GM21423 (cell line): Measurements from ENCODE around the gene CNNM3.
A peak's percentile ranks its signal among the peaks of the same experiment; 100 is the strongest.
"Not testable (repeated sequence)": the region's sequence is repeated elsewhere in the genome, so short reads cannot be mapped to it uniquely, and the experiment has no call there.

Experiments
- ATAC-seq: cut with Tn5 transposase; IDR thresholded peaks from one replicate; pipeline ENCODE4 v1.9.1; 2021; ENCODE audit warnings: mild to moderate bottlenecking, moderate library complexity; ENCODE audit not compliant: unreplicated experiment

CNNM3 gene

DNA sequence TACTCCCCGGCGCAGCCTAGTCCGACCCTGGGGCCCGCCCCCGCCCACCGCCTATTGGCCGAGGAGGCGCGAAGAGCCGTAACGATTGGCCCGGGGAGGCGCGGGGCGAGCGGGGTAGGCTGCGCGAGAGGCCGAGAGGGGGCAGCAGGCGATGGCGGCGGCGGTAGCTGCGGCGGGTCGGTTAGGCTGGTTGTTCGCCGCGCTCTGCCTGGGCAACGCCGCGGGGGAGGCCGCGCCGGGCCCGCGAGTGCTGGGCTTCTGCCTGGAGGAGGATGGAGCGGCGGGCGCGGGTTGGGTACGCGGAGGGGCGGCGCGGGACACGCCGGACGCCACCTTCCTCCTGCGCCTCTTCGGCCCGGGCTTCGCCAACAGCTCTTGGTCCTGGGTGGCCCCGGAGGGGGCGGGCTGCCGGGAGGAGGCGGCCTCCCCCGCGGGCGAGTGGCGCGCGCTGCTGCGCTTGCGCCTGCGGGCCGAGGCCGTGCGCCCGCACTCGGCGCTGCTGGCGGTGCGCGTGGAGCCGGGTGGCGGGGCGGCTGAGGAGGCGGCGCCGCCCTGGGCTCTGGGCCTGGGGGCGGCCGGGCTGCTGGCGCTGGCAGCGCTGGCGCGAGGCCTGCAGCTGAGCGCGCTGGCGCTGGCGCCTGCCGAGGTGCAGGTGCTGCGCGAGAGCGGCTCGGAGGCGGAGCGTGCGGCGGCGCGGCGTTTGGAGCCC lies at the start of gene CNNM3:
Gene CNNM3, plus strand, starts transcription at position 142 of the 709 bp plus-strand sequence. Its CDS starts 10 bp downstream, at position 152.
- ATAC-seq, result peak; percentile 86

DNA sequence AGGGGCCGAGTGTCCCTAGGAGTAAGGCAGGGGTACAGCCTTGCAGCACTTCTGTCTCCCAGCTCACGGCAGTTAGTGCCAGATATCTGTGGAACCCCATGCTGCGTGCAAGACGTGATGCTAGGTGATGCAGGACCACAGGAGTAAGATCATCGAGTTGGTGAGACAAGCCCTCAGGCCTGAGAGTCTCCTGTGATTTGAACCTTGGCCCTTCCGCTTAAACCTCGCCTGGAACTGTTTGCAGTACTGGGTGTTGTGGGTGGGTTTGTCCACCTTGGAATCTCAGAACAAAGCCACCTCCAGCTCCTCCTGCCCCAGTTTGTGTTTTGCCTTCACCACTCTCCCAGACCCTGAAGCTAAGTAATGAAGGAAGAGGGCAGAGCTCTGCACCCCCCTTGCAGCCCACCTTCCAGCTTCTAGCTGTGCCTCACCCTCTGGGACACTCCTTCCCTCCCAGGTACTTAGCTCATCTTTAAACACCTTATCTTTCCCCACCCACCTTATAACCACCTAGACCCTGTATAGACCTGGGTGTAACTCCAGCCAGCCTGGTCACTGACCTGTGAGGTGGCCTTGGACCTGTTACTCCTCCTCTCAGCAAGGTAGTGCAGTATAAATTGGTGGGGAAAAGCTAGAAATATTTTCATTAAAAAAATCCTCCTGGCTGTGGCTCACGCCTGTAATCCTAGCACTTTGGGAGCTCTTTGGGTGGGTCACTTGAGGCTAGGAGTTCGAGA lies 48.8 kb upstream of the CNNM3 start:
- ATAC-seq, result no peak

DNA sequence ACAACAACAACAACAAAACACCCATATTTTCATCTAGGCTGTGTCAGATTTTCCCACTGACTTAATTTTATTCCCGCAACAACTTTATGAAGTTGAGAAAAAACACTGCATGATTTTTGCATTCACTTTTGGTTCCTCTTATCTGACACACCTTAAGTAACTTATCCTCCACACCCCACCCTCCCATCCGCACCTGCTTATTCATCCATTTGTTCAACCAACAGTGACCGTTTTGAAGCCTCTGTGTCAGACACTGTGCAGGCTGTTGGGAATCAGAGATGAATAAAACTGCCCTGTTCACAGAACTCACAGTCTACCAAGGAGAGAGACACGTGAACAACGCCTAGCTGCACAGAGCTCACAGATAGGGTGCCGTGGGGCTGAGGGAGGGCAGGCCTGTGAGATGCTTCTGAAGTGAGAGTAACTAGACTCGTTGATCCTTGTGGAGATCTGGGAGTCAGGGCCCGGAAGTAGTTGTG lies 47.9 kb upstream of the CNNM3 start:
- no peak for ATAC-seq

DNA sequence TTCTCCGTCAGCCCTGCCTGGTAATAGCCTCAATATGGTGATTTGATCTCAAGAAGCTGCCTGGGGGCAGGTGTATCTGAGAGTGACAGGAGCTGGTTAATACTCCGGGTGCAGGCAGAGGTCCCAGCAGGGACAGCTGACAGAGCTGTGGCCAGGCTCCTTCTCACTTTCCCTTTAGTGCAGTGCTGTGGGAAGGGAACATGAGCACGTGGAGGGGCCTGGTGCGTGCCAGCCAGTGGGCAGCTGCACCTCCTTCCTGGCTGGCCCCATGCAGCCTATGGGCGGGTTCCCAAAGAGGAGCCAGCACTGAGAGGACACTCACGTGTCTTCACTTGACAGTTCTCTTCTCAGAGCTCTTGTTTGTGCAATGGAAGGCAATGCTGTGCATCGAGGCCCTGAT lies 46.3 kb upstream of the CNNM3 start:
- no peak for ATAC-seq

DNA sequence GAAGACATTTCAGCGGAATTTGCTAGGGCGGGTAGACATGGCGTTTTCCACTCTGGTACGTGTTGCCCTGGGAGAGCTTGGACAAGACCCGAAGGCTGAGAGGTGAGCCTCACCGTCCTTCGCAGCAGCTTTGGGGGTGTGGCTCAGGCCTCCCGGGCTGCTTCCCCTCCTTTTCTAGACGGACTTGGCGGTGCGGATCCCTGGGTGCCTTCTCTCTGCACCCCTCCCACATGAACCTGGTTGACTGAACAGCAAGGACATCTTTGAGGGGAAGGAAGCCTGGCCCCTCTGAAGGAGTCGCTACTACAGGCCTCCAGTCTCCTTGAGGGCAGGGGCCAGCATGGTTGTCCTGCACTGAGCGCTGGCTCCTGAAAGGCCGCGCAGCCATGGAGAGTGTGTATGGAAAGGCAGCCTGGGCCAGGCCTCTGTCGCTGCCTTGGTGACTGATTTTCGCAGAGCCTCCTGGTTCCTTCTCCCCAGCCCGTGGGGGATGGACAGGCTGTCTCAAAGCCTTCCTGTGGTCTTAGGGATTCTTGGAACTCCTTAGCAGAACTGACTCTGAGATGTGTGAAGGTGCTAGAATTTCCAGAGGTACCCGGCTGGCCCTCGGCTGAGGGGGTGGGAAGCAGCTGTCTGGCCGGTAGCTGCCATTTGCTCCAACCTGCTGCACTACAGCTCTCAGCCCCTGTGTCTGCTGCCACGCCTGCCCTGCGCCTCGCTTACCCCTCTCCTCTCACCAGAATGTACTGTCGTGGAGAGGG lies 45.4 kb upstream of the CNNM3 start:
- no peak for ATAC-seq

DNA sequence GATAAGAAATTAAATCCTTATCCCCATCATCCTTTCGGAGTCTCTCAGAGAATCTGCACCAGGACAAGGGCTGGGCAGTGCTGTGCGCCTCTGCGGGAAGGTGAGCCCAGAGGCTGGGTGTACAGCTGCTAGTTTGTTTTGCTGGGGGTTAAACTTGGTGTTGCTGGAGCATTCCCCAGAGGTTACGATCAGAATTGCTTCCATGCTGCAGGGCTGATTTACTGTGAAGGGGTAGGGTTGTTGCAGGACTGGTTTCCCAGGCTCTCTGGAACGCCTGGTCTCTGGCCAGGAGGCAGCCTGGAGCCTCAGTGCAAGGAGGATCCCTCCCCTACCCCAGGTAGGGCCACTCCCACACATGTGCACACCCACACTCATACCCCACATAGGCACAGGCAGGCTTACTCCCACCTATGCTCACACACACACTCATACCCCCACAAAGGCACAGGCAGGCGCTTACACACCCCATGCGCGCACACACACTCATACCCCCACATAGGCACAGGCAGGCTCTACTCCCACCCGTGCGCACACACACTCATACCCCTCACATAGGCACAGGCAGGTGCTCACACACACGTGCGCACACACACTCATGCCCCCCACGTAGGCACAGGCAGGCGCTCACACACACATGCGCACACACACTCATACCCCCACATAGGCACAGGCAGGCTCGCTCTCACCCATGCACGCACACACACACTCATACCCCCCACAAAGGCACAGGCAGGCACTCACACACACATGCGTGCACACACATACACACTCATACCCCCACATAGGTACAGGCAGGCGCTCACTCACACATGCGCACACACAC lies 44.1 kb upstream of the CNNM3 start:
- ATAC-seq, result no peak

- ATAC-seq, result no peak
These were observed 43.0 kb upstream of the CNNM3 start for GRCh38 chr2:96772903-96773671.

DNA sequence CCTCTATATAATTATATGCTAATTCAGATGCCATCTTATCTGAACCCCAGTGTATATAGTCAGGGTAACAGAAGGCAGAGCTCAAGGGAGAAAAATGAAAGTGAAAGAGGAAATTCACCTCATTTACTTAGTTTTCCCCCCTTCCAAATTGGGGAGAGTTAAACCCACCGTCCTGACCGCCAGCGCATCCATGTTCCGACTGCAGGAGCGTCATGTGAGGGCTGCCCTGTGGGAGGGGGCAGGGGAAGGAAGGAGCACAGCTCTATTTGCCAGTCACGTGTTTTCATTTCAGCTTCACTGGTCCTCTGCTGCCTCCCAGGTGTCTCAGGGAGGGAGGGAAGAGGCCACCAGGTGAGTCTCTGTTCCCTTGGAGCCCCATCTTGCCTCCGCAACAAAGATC lies 42.1 kb upstream of the CNNM3 start:
- no peak for ATAC-seq

DNA sequence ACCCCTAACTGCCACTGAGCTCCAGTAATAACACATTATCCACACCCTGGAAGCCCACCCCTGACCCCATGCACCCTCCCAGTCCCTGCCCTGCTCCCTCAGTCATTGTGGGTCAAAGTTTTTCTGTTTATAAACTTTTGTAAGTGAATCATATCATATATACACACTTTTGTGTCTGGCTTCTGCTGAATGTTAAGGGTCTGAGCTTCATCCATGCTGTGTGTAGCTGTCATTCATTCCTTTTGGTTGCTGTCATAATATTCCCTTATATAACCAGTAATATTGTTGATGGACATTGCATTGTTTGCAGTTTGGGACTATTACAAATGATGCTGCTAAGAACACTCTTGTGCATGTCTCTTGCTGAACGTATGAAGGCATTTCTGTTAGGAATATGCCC lies 40.9 kb upstream of the CNNM3 start:
- ATAC-seq, result no peak

DNA sequence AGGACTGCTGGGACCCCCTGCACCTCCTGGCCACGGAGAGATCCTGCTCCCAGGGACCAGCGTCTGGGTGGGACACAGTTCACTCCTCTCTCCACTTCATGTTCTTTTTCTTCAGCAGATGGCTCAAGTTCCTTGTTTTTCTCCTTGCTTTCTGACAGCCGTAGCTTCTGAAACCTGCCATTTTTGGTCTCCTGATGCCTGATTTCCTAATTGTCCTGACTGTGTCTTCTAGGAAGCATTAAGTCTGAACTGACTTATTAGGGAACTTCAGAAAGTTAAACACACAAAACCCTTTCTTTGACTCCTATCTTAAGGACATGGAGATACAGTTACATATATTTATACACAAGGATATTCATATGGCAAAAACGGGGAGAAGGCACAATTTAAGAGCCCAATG lies 32.7 kb upstream of the CNNM3 start:
- ATAC-seq, result no peak

- ATAC-seq, result no peak
These were observed 28.7 kb upstream of the CNNM3 start for GRCh38 chr2:96787411-96787810.

DNA sequence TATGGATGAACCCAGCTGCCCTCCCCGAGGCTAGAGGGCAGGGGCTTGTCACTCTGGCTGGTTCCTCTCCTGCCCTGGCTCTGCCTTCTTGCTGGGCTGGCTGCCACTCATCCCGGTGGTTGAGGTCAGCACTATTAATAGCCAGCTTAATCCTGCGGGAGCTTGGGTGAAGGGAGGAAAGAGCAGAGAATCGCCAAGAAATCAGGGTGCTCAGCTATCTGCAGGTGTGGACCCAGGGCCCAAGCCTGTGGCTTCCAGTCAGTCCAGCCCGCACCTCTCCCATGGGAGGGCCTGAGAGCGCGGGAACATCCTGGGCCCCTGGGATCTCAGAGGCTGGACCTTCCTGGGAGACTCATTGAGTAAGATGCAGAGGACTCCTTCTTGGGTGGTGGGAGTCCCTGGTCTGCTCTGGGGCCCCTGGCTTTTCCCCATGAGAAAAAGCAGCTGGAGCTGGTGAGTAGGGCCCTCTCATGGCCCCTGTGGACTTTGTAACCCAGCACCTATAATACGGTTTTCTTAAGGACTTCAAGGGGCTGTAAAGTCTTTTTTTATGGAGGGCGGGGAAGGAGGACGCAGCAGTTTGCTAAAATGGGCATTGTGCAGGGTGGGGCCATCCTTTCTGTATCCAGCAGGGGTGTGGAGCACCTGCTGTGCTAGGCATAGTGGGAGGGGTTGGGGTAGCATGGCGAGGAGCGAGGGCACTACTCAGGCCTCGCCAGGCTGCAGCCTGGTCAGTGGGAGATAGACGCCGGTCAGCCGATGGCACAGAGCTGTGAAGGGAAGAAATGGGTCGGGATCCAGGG lies 27.4 kb upstream of the CNNM3 start:
- no peak for ATAC-seq

- ATAC-seq, result no peak
These were observed 26.8 kb upstream of the CNNM3 start for GRCh38 chr2:96789245-96789617.

DNA sequence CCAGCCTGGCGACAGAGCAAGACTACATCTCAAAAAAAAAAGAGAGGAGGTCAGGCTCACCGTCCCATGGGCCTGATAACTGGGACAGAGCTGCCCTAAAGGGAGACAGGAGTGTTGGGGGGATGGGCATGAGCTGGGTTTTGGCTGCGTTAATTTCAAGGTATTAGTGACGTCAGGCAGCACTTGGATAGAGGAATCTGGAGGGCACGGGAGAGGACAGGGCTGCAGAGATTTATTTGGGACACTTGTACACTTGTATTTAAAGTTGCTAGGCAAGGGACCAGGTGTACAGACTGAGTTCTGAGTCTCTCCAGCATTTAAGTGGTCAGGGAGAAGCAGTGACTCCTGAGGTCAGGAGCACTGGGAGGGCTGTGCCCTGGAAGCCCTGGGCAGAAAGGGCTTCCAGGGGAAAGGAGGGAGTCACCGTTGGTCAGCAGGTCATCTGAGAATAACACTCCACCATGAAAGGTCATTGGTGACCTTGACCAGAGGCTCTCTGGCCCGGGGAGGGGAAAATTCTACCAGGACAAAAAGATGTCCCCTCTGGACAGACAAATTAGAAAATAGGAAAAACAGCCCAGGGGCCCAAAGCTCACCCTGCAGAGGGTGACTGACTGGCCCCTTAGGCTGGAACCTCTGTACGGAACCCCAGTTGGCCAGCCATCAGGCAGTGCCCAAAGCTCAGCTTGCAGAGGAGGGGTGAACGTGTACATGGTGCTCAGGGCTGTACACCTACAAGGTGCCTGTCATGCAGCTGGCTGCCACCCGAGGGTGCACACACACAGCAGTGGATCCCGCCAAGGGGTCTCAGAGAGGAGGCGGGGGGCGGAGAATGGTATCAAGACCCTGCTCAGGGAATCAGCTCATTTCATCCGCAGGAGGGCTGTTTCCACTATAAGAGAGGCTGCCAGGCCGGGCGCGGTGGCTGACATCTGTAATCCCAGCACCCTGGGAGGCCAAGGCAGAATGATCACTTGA lies 23.0 kb upstream of the CNNM3 start:
- ATAC-seq, result no peak

GRCh38 chr2:96795076-96795475 lies 21.0 kb upstream of the CNNM3 start:
- ATAC-seq, result no peak

- ATAC-seq, result not testable (repeated sequence)
These were observed 19.6 kb upstream of the CNNM3 start for GRCh38 chr2:96796497-96796896.

DNA sequence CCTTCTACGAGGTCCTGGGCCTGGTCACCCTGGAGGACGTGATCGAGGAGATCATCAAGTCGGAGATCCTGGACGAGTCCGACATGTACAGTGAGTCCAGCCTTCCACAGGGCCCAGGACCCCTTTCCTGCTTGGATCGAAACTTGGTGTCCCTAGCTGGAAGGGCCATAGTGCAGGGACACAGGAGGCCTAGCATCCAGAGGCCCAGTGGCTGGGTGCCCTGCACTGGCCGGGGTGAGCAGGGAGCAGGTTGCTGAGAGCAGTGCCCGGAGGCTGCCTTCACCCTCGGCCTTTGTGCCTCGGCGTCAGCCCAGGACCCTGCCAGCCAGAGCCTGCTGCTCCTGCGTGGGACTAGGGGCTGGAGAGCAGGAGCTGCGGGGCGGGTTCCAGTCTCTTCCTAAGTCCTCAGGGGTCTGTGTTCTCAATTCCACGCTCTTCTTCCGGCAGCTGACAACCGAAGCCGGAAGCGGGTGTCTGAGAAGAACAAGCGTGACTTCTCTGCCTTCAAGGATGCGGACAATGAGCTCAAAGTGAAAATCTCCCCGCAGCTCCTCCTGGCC lies 18.9 kb upstream of the CNNM3 start:
- no peak for ATAC-seq
